CD4-positive, alpha-beta T cell treated with Interleukin-21 for 1 hour (primary cell): ENCODE results near the gene STAC.
"Not testable (repeated sequence)": the region's sequence is repeated elsewhere in the genome, so short reads cannot be mapped to it uniquely, and the experiment has no call there.

Source experiments
- DNase-seq: peaks from one replicate; pipeline ENCODE4 v3.0.0-alpha.2; 2020

Gene STAC

DNA sequence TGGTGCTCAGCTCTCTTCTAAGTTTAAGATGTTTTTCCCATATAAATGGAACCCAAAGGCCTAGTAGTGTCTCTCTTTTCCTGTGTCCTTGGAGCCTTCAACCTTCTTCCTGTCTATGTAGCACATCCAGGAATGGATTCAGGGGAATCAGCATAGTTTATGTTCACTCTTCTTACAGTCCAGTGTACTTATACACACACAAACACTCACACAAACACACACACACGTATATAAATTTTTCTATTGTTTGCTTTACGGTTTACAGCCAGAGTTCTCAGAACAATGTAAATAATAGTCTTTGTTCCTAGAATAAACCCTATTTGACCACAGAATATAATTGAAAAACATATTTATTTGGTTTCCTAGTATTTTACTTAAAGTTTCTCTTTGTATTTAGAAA lies 36.9 kb downstream of the STAC start:
- no peak for DNase-seq

DNA sequence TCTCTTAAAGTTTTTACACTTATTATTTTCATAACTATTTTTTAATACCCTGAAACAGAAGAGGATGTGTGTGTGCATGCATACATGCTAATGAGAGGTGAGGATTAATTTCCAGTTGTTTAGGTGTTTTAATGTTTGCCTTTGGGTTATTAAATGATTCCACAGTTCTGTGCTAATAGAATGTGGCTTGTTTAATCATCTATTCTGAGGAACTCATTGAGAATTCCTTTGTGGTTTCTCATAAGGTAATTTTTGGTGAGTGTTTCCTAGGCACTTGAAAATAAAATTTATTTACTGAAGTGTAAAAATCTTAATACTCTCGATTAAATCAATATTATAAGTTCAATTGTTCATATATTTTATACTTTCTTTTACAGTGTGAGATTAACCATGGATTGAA lies 38.0 kb downstream of the STAC start:
- no peak for DNase-seq

DNA sequence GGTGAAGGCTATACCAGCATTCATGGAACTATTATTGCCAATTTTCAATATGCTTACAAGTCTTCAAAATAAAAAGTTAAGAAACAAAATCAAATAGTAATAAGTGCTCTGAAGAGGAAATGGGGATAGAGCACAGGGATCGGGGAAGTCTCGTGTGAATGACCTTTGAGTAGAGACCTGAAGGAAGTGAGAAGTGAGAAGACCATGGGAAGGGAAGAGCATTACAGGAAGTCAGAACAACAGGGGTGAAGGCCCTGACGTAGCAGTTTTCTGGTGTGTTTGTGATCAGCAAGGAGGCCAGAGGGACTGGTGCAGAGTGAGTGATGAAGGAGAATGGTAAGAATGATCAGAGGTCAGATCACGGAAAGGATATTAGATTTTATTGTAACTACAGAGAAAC lies 48.1 kb downstream of the STAC start:
- DNase-seq = no peak

DNA sequence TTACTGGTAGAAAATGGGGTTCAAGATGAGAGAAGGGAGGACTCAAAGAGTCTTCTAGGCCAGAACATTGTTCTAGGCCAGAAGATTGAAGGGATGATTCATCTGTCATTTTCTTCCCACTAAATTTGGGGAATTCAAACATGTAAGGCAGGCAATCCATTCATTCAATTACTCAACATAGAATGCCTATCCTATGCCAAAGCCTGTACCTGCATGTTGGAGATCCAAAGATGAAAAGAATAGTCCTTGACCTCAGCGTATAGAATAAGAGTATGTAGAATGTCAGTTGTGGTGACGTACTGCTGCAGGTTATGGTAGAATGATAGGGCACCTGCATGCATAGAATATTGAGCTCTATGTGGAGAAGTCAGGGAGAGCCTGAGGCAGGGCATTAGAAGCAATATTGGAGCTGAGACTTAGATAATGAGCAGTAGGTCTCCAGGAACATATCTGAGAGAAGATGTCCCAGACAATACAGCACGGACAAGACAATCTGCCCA lies 49.7 kb downstream of the STAC start:
- no peak for DNase-seq

DNA sequence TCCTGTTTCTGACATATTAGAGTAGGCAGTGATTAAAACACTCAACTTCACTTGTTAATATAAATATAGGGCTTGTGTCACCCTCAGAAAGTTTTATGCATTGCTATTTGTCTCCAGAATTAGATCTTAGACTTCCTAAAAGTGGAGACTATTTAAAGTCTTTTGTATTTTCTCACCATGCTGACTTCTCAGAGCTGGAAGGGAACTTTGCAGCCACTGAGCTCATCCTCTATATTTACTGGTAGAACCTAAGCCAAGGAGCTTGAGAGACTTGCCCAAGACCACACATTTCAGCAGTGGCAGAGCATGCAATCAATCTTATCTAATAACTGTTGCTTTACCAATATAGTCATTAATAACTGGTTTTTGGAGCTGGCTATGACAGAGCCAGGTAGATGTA lies 53.2 kb downstream of the STAC start:
- DNase-seq = no peak

DNA sequence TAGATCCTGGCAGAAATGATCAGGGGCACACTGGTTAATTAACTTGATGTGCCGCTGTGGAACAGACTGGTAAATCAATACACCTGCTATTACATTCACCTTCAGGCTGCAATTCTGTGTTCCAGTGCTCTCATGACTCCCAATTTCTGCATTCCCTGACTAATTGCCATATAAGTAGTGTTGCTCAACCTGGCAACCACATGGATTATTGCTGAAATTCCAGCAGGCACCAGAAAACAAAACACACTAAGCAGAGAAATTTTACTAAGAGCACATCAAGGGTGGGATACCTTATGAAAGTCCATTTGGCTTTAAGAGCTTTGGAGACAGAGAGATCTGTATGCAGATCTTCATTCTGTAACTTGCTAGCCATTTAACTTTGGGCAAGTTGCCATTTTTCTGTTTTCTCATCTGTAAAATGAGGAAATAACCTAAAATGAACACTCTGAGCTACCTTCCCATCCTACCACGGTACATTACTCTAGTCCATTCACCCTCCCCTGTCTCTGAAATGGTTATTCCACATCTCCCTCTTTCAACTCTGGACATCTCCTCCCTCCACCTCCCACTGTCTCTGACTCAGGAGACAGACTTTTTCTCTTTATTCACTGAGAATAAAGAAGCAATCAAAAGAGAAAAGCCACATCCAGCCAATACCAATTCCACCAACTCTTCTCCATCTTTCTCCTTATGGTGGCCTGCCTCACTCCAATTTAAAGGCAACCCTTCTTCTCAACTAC lies 54.6 kb downstream of the STAC start:
- no peak for DNase-seq

DNA sequence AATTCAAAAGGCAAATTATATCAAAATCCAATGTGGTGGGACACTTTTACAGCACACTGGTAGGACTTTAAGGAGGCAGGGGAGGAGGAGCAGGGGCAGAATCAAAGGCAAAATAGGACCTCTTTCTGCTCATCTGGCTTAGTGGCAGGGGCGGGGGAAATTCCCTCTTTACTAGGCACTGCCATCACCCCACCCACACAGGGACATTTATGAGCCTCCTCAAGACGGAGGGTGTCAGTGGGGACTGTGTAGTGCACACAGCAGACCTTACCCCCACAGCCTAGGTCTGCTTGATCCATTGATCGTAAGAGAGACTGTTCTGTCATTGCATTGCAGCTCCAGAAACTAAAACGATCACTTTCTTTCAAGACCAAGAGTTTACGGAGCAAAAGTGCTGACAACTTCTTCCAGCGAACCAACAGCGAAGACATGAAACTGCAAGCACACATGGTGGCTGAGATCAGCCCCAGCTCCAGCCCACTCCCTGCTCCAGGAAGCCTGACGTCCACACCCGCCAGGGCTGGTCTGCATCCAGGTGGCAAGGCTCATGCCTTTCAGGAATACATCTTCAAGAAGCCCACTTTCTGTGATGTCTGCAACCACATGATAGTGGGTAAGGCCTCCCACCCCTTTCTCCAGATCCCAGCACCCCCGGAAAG lies 62.9 kb downstream of the STAC start:
- no peak for DNase-seq

DNA sequence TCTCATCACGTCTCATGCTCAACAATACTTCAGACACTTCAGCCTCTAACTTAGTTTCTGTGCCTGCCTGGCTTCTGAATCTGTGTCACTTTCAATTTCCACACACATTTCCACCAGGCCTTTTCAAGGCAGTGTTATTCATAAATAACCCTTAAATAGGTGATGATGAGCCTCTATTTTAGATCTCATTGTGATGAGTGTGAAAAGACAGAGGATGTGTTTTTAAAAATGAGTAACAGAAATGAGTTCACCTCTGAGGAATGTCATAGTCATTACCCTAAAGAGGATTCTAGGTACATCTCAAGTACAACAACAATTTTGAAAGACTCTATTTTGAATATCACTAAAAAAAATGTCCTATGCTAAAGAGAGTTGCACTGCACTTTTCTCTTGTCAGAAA lies 64.6 kb downstream of the STAC start:
- no peak for DNase-seq

DNA sequence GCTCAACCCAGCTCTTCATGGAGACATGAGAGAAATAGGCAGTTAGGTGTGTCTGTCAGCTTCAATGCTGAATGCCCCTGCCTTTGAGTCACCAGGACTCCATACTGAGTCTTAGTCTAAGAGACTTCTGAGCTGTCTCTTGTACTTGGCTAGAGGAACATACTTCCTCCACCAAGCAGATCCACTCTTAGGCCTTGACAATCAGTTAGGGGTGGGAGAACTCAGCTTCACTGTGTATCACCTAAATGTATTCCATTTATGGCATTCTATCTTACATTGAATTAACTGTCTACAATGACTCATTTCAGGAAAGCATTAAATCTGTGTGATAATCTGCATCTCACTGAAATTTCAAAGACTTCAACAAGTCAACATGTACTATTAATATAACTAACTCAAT lies 66.0 kb downstream of the STAC start:
- DNase-seq = no peak

DNA sequence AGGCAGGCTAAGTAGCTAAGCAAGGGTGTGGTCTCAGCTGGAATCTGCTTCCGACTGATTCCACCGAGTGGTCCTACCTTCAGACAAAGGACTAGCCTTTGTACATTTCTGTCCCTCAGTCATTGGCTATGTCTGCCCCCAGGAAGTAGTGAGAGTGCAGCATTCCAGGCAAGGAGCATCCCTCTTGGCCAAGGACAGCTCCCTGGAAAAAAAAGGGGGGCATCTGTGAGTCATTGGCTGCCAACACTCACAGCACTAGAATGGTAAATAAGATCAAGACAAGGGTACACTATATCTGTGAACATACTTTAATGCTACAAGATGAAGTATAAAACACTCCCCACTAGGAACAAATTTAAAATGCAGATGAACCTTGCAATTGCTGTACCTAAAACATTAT lies 66.8 kb downstream of the STAC start:
- no peak for DNase-seq

DNA sequence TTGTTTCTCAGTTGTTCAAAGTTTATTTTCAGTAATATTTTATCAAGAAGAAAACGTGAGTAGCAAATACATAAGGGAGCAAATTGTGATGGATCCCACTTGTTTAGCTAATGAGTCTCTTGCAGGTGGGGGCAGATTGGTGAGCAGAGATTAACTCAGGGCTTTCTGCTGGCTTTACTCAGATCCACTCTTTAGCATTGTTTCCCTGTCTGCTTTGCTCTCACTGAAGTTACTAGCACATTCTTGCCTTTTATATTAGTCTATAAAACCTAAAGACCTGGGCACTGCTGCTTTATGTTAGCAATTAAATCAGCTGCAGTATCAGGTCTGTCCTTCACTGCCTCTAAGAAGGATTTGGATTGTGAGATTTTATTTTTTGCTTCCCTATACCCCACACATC lies 71.5 kb downstream of the STAC start:
- no peak for DNase-seq

DNA sequence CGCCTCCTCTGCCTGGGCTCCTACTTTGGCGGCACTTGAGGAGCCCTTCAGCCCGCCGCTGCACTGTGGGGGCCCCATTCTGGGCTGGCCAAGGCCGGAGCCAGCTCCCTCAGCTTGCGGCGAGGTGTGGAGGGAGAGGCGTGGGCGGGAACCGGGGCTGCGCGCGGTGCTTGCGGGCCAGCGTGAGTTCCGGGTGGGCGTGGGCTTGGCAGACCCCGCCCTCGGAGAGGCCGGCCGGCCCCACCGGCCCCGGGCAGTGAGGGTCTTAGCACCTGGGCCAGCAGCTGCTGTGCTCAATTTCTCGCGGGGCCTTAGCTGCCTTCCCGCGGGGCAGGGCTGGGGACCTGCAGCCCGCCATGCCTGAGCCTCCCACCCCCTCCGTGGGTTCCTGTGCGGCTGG lies 72.9 kb downstream of the STAC start:
- peak; percentile 6 for DNase-seq

DNA sequence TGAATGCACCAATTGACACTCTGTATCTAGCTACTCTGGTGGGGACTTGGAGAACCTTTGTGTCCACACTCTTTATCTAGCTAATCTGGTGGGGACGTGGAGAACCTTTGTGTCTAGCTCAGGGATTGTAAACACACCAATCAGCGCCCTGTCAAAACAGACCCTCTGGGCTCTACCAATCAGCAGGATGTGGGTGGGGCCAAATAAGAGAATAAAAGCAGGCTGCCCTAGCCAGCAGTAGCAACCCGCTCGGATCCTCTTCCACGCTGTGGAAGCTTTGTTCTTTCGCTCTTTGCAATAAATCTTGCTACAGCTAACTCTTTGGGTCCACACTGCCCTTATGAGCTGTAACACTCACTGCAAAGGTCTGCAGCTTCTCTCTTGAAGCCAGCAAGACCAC lies 73.6 kb downstream of the STAC start:
- DNase-seq = peak; percentile 36

DNA sequence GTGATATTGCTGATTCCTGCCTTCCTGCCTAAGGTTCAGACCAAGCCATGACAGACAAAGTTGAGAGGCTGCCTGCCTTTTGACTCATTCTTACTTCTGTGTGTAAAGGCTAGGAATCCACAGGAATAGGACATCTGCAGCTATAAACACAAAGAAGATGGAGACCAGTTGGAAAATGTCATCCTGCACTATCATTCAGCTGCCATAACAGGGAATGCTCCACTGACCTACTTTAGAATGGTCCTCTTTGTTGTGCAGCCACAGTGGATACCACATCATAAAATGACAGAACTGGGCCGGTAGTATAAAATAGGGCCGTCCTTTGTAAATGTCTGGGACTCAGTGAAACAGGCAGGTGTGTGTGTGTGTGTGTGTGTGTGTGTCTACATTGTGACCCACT lies 75.1 kb downstream of the STAC start:
- no peak for DNase-seq

DNA sequence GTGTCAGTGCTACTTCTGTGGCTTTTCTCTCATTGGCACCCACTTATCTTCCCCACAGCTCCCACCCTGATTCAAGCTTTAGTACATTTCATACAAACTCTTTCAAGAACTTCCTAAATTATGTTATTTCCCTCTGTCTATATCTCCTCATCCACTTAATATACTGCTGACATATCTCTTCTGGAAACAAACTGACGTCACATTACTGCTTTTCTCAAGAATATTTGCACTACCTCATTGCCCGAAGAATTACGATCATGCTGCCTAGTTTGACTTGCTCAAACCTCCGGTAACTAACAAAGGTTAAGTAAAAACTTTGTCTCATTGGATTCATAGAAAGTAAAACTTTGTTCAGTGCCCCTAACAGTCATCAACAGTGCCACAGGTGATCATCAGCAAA lies 76.5 kb downstream of the STAC start:
- no peak for DNase-seq

DNA sequence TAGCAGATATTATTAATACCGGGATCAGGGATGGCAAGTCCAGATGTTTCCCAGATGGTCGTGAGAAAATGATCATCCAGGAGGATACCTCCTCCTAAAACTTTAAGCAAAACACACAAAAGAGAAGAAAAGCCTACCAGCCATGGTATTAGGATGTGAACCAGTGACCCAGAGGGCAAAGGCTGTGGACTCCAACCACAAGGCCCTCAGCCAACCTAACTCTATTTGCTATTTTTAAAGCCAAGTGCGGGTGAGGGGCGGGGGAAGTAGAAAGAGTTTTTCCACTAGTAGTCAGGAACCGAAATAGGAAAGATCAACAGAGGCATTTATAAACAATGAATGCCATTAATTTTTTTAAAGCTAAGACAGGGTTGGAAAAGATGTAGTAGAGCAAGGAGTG lies 77.4 kb downstream of the STAC start:
- DNase-seq = no peak

DNA sequence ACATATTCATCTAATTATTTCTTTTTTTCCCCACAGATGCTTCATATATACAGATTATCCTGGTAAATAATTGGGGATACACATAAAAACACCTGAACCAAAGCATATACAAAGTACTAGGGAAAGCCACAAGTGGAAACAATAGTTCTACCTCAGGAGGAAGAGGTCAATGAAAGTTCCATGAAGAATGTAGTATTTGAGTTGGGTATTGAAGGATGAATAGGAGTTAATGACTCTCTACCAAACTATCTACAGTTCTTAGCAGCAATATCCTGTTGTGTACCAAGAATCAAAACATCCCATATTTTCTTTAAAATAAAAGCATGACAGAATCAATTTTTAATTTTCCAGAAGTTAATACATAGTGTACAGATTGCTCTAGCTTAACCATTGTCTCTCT lies 78.9 kb downstream of the STAC start:
- DNase-seq = no peak

DNA sequence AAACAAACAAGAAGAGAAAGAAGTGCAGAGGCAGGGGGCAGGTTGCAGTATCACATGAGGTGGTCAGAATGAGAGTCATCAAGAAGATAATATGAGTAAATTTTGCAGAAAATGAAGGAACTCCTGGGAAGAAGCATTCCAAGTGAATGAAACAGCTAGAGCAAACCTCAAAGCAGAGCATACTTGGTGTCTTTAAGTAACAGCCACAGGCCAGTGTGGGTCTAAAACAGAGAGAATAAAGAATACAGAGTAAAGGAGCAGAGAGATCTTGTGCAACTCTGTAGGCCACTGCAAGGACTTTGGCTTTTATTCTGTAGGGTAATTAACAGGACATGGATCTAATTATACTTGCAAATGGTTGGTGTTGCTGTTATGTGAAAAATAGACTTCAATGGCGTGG lies 81.3 kb downstream of the STAC start:
- DNase-seq = no peak

DNA sequence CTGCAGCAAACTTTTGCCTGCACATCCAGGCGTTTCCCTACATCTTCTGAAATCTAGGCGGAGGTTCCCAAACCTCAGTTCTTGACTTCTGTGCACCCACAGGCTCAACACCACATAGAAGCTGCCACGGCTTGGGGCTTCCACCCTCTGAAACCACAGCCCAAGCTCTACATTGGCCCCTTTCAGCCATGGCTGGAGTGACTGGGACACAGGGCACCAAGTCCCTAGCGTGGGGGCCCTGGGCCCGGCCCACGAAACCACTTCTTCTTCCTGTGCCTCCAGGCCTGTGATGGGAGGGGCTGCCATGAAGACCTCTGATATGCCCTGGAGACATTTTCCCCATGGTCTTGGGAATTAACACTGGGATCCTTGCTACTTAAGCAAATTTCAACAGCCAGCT lies 91.7 kb downstream of the STAC start:
- not testable (repeated sequence) for DNase-seq

DNA sequence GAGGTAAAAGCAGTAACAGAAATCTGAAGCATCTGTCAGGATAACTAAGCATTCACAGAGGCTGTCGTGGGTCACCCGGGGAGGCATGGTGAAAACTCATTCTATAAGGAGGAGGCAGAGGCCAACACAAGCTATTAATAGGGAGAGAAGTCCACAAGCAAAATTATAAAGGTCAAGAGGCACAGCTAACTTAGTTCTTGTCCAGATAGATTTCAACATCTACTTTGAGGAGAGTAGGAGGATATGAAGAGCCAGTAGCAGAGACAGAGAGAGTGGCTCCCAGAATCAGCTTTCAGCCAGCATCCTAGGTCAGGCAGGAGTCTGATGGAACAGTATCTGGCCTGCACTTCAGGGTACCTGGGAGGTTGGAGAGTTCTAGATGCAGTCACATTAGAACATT lies 95.3 kb downstream of the STAC start:
- no peak for DNase-seq

DNA sequence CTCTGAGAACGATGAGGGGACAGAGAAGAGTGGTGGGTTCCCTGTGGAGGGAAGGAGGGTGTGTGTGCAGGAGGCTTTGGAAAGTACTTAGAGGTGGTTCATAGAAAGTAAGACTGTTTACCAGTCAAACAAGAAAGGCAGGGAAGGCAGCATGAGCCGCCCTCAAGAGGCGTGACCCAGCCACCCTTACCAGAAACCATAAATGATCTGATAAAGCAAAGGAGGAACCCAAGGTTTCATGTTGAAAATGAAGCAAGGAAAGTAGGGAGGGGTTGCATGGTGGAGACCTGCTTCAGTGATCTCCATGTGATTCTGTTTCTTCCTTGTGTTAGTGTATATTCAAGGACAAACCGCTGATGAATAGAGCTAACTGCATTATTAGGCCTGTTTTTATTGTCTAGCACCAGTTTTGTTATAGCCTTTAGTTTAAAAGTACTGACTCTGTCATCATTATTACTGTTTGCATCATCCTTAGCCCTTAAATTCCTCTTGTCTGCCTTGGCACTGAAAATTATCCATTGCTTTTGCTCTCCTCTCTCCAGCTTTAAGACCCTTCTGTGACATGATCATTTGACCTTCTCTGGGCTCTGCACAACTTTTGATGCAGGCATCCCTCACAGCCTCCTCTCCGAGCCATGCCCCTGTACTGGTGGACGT lies 96.1 kb downstream of the STAC start:
- no peak for DNase-seq

DNA sequence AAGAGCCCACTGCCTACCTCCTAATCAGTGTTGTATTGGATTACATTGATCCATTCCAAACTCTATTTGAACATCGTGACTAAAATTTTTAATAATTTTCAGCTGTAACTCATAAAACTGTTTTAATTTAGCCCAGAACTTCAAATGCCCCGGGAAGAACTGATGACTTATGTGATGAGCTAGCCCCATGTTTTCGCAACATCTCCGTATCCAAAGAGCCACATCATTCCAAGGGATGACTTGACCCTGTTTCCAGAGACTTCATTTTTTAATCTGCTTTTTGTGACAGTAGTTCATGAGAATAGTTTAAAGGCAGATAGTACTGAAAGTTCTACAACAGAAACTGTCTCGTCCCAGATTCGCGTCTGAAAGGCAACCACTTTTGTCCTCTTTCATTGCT lies 97.4 kb downstream of the STAC start:
- DNase-seq = no peak

DNA sequence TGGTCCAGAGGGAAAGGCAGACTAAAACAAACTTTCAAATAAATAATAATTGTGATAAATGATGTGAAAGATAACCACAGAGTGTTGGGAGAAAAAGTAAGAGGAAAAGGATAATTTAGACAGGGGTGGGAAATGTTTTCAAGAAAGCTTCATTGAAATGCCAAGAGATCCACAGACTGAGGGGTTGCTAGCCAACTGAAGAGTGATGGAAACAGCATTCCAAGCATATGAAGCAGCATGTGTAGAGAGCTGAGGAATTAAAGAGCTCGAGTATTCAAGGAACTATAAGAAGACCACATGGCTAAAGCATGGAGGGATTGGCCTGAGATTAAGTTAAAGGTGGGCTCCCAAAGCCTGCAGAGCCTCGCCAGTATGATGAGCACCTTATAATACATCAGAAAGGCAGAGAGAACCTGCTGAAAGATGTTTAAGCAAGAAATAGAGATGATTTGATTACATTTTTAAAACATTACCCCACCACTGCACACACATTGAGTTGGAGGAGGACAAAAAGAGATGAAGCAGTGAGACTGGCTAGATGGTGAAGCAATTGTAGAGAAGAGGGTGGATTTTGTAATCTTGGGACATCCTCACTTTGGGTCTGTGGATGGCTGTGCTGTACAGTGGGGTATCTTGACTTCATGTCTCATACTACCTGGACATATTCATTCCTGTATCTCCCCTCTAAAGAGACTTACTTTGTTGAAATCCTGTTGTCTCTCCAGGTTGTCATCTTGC lies 100.8 kb downstream of the STAC start:
- DNase-seq = no peak

DNA sequence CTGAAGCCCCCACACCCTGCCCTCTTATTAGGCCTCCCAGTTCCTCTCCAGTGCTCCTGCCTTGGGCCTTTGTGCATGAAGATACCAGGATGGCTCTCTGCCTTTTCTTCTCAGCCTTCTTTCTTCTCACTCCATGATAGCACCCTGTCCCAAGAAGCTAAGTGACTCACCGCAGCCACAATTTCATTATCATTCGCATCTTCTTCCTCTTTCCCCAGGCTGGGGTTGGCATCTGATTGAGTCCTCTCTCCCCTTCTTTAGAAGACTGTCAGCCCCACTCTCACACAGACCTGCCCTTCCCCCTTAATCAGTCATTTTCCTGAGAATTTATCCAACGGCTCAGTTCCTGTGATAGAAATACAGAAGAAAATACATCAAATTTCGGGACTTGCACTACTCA lies 102.0 kb downstream of the STAC start:
- no peak for DNase-seq
